GM18870 (cell line): ENCODE measurements around the gene DCAF10.
A peak's percentile ranks its signal among the peaks of the same experiment; 100 is the strongest.
"Not testable (repeated sequence)": the region's sequence is repeated elsewhere in the genome, so short reads cannot be mapped to it uniquely, and the experiment has no call there.

Experiments used
- ATAC-seq: cut with Tn5 transposase; IDR thresholded peaks from one replicate; pipeline ENCODE4 v1.9.1; 2021; ENCODE audit warnings: moderate library complexity; ENCODE audit not compliant: unreplicated experiment

DCAF10 gene

GRCh38 chr9:37856551-37856950, 56.0 kb downstream of the DCAF10 start:
- ATAC-seq, result no peak

- no peak for ATAC-seq
Measured at GRCh38 chr9:37859043-37859442, 58.4 kb downstream of the DCAF10 start.

GRCh38 chr9:37862530-37862929, 61.9 kb downstream of the DCAF10 start:
- ATAC-seq, result no peak

GRCh38 chr9:37870081-37870798, 69.6 kb downstream of the DCAF10 start:
- no peak for ATAC-seq

- ATAC-seq, result no peak
Measured at GRCh38 chr9:37870799-37871176, 70.2 kb downstream of the DCAF10 start.

- no peak for ATAC-seq
Measured at GRCh38 chr9:37873955-37874354, 73.4 kb downstream of the DCAF10 start.

GRCh38 chr9:37876376-37876775, 75.8 kb downstream of the DCAF10 start:
- no peak for ATAC-seq

GRCh38 chr9:37880916-37881479, 80.4 kb downstream of the DCAF10 start:
- no peak for ATAC-seq

- not testable (repeated sequence) for ATAC-seq
Measured at GRCh38 chr9:37887977-37888583, 87.5 kb downstream of the DCAF10 start.

GRCh38 chr9:37889536-37889935, 88.9 kb downstream of the DCAF10 start:
- ATAC-seq, result no peak

- ATAC-seq, result not testable (repeated sequence)
Measured at GRCh38 chr9:37891042-37891441, 90.4 kb downstream of the DCAF10 start.

GRCh38 chr9:37892063-37892462, 91.5 kb downstream of the DCAF10 start:
- ATAC-seq, result no peak

- ATAC-seq, result no peak
Measured at GRCh38 chr9:37897665-37898064, 97.1 kb downstream of the DCAF10 start.

GRCh38 chr9:37899041-37899440, 98.4 kb downstream of the DCAF10 start:
- ATAC-seq, result no peak

- no peak for ATAC-seq
Measured at GRCh38 chr9:37902131-37902530, 101.5 kb downstream of the DCAF10 start.

GRCh38 chr9:37902796-37903646, 102.4 kb downstream of the DCAF10 start:
- peak; percentile 4 for ATAC-seq

GRCh38 chr9:37903647-37904444, 103.2 kb downstream of the DCAF10 start, which contains the start of gene SLC25A51:
TSS of gene SLC25A51 (minus strand) at chr9:37904127. CDS start at chr9:37888550, 15,577 bp downstream.
- ATAC-seq, result peak; percentile 83

GRCh38 chr9:37904445-37905130, 104.0 kb downstream of the DCAF10 start:
- ATAC-seq, result no peak

- no peak for ATAC-seq
Measured at GRCh38 chr9:37905131-37905505, 104.5 kb downstream of the DCAF10 start.

- ATAC-seq, result no peak
Measured at GRCh38 chr9:37905776-37906175, 105.2 kb downstream of the DCAF10 start.
